Type B pancreatic cell (in vitro differentiated cells): ENCODE data around the gene NOC2L. TPM values are rescaled to one million over a fixed set of nuclear protein-coding genes. Genes with fewer than 3 reads are reported as not detected.

Experiments
- DNase-seq: peaks from one replicate; pipeline ENCODE4 v3.0.0; 2021; ENCODE audit warnings: mixed read lengths; ENCODE audit not compliant: unreplicated experiment; ENCODE audit errors: extremely low spot score
- H3K27ac Mint-ChIP-seq: 2 replicates; pipeline ENCODE4 v1.8.0; 2021; ENCODE audit warnings: mild to moderate bottlenecking, mixed read lengths
- H3K27me3 Mint-ChIP-seq: 2 replicates; pipeline ENCODE4 v1.8.0; 2021; ENCODE audit warnings: mixed read lengths
- H3K36me3 Mint-ChIP-seq: 2 replicates; pipeline ENCODE4 v1.8.0; 2021; ENCODE audit warnings: mixed read lengths
- H3K4me1 Mint-ChIP-seq: one replicate; pipeline ENCODE4 v1.8.0; 2021; ENCODE audit warnings: mixed read lengths; ENCODE audit not compliant: unreplicated experiment
- H3K4me3 Mint-ChIP-seq: 2 replicates; pipeline ENCODE4 v1.8.0; 2021; ENCODE audit warnings: mild to moderate bottlenecking, mixed read lengths
- H3K9me3 Mint-ChIP-seq: 2 replicates; pipeline ENCODE4 v1.8.0; 2021; ENCODE audit warnings: mixed read lengths
- CTCF ChIP-seq: fragments of 200-600 bp; sonication (generic); conservative IDR thresholded peaks from 2 replicates; pipeline ENCODE4 v1.5.0; 2021; ENCODE audit warnings: antibody characterized with exemption, mild to moderate bottlenecking
- long read RNA-seq: library from polyadenylated mRNA; unstranded; transcript quantifications from one replicate; pipeline ENCODE4 v2.0.0, GENCODE V29; 2020
- total RNA-seq: library from RNA; stranded (reverse); gene quantifications from 2 replicates; pipeline ENCODE4 v1.2.1, GENCODE V29; 2021; ENCODE audit warnings: low replicate concordance

NOC2L gene
- 75.1 and 87.2 TPM in 2 replicates for total RNA-seq
- long read RNA-seq, transcript NOC2L-201 (19 exons, 2,790 nt): major isoform, 46 of 98 reads
- long read RNA-seq, partial matches to known transcripts: 10 of 98 reads
- long read RNA-seq, other reads (novel, unspliced or antisense): 42 of 98 reads

GRCh38 chr1:958823-959730 is at the start of gene NOC2L:
Gene NOC2L (minus strand): TSS chr1:959256. CDS start chr1:959240, 16 bp downstream.
- H3K27ac Mint-ChIP-seq: peak within 1 kb of the TSS; percentile 83
- H3K4me1 Mint-ChIP-seq: peaks cover 12% of the 10 kb centered on the region
- no peaks in the 10 kb centered on the region for H3K9me3 Mint-ChIP-seq
- peaks cover 8% of the 10 kb centered on the region for H3K36me3 Mint-ChIP-seq
- H3K27me3 Mint-ChIP-seq: no peaks in the 10 kb centered on the region
- DNase-seq: peak; percentile 96
- H3K4me3 Mint-ChIP-seq: peak within 1 kb of the TSS; percentile 95
- no peak for TF ChIP-seq CTCF

GRCh38 chr1:1006305-1007159 is 47.5 kb upstream of the NOC2L start:
- Mint-ChIP-seq H3K36me3 (no peaks in the 10 kb centered on the region), H3K4me1 (peaks cover 11% of the 10 kb centered on the region), H3K27ac (peak overlapping the region; percentile 66), H3K4me3 (no peak overlapping the region), H3K27me3 (peaks cover 12% of the 10 kb centered on the region), H3K9me3 (no peaks in the 10 kb centered on the region)
- no peak for TF ChIP-seq CTCF
- no peak for DNase-seq

GRCh38 chr1:1005774-1006304 is 46.8 kb upstream of the NOC2L start:
- H3K27ac Mint-ChIP-seq: peak overlapping the region; percentile 66
- no peaks in the 10 kb centered on the region for H3K9me3 Mint-ChIP-seq
- H3K27me3 Mint-ChIP-seq: peaks cover 13% of the 10 kb centered on the region
- no peak overlapping the region for H3K4me3 Mint-ChIP-seq
- no peak for TF ChIP-seq CTCF
- no peaks in the 10 kb centered on the region for H3K36me3 Mint-ChIP-seq
- peaks cover 12% of the 10 kb centered on the region for H3K4me1 Mint-ChIP-seq
- DNase-seq: no peak

- H3K27me3 Mint-ChIP-seq: peaks cover 15% of the 10 kb centered on the region
These were observed 46.0 kb upstream of the NOC2L start for GRCh38 chr1:1004780-1005697.

More at GRCh38 chr1:1004780-1005697, 46.0 kb upstream of the NOC2L start:
- Mint-ChIP-seq H3K36me3 (no peaks in the 10 kb centered on the region), H3K4me1 (peaks cover 15% of the 10 kb centered on the region), H3K4me3 (peak overlapping the region; percentile 77), H3K27ac (peak overlapping the region; percentile 90), H3K9me3 (no peaks in the 10 kb centered on the region)
- DNase-seq: no peak
- TF ChIP-seq CTCF: no peak
